Measurements from ENCODE around the gene PTPRE.

- TF ChIP-seq CTCF (IDR thresholded peaks at IDR 0.05; ENCODE audit: low read depth, low read length), result no peak
- no peak for TF ChIP-seq EZH2phosphoT487 (IDR thresholded peaks at IDR 0.05; ENCODE audit: low read depth)
Measured at GRCh38 chr10:128080231-128080630, 173.3 kb downstream of the PTPRE start.
